Epithelial cell of proximal tubule (primary cell): ENCODE data around the gene COL26A1. TPM values are rescaled to one million over a fixed set of nuclear protein-coding genes. Genes with fewer than 3 reads are reported as not detected.

Experiments used
- DNase-seq: peaks from one replicate; pipeline ENCODE4 v3.0.0-alpha.2; 2011; ENCODE audit warnings: low read depth
- H3K4me3 ChIP-seq: 2 replicates; pipeline ENCODE4 v1.5.1; 2011; ENCODE audit warnings: low read depth, mild to moderate bottlenecking, low read length
- CTCF ChIP-seq: conservative IDR thresholded peaks from 2 replicates; pipeline ENCODE4 v1.5.1; 2012; ENCODE audit warnings: low read depth, mild to moderate bottlenecking, low read length
- total RNA-seq: library from RNA; depleted of rRNA; stranded (reverse); fragments of >200 nt; gene quantifications from 2 replicates; pipeline ENCODE4 v1.2.3, GENCODE V29; 2015

Gene COL26A1
- total RNA-seq, 1 donor from 2014 or later, result not detected

- TF ChIP-seq CTCF, result no peak
- DNase-seq, result no peak
- no peak overlapping the region for H3K4me3 ChIP-seq
These were observed 209.5 kb downstream of the COL26A1 start for GRCh38 chr7:101572156-101572555.

DNA sequence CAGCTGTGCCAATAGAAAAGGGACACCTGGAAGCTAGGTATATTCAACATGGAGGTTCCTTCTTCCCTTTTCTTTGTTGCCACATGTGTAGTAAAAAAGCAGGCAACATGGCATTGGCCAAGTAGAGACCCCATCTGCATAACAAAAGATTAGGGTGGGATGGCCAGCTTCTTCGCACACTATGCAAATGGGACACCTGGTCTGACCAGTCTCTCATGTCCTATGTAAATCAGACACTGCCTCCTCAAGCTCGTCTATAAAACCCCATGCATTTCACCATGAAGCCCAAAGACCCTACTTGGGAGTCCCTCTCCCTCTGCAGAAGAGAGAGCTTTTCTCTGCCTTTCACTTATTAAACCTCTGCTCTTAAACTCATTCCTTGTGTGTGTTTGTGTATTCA lies 212.5 kb downstream of the COL26A1 start:
- TF ChIP-seq CTCF, result no peak
- no peak overlapping the region for H3K4me3 ChIP-seq
- no peak for DNase-seq

DNA sequence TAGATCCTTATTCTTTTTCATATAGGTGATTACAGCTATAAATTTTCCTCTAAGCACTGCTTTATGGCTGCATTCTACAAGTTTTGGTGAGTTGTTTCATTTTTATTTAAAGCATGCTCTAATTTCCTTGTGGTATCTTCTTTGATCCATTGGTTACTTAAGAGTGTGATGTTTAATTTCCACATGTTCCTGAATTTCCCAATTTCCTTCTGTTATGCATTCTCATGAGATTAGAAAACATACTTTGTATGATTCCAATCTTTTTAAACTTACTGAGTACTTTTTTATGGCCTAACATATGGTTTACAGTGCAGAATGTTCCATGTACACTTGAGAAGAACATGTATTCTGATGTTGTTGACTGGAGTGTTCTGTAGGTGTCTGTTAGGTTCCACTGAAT lies 213.0 kb downstream of the COL26A1 start:
- no peak for TF ChIP-seq CTCF
- no peak overlapping the region for H3K4me3 ChIP-seq
- no peak for DNase-seq

DNA sequence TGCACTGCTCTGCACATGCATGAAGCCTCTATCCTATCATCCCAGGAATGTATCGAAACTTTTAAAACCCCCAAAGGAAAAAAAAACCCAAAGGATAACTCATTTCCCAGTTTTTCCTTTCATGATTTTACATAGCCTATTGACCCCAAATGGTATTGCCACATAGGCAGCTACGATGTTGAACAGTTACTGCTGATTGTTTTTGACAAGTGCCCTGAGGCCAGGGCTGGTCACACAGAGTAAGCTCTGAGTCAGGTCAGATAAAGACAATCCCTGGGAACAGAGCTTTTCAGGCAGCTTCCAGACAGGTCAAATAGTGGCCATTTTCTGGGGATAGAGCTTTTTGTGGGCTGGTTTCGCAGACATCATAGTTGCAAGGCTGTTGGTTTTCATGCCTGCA lies 214.3 kb downstream of the COL26A1 start:
- no peak for DNase-seq
- TF ChIP-seq CTCF, result no peak
- H3K4me3 ChIP-seq, result no peak overlapping the region

GRCh38 chr7:101578552-101578951 lies 215.9 kb downstream of the COL26A1 start:
- H3K4me3 ChIP-seq, result no peak overlapping the region
- TF ChIP-seq CTCF, result no peak
- no peak for DNase-seq

DNA sequence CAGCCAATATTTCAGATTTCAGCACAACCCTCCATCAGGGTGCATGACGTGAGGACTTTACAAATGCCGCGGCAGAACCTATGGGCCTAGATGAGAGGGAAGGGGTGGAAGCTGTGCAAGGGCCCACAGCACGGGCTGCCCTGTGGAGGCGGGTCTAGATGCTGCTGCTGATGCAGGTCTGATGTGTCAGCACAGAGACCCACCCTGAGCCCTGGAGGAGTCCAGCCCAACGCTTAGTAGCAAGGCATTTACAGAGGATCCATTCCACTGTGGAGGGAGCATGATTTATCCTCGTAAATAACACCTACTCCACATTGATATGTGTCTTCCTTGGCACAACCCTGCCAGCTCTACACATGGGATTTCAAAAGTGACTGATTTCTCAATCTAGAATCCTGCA lies 217.9 kb downstream of the COL26A1 start:
- no peak for TF ChIP-seq CTCF
- H3K4me3 ChIP-seq, result no peak overlapping the region
- DNase-seq, result no peak

- H3K4me3 ChIP-seq, result no peak overlapping the region
- TF ChIP-seq CTCF, result no peak
- no peak for DNase-seq
These were observed 219.2 kb downstream of the COL26A1 start for GRCh38 chr7:101581891-101582290.
